HG03280 (cell line): ENCODE results near the gene HOXC9.

Experiments used
- ATAC-seq: cut with Tn5 transposase; IDR thresholded peaks from one replicate; pipeline ENCODE4 v1.9.1; 2021; ENCODE audit warnings: mild to moderate bottlenecking, moderate library complexity; ENCODE audit not compliant: unreplicated experiment

The HOXC9 gene

DNA sequence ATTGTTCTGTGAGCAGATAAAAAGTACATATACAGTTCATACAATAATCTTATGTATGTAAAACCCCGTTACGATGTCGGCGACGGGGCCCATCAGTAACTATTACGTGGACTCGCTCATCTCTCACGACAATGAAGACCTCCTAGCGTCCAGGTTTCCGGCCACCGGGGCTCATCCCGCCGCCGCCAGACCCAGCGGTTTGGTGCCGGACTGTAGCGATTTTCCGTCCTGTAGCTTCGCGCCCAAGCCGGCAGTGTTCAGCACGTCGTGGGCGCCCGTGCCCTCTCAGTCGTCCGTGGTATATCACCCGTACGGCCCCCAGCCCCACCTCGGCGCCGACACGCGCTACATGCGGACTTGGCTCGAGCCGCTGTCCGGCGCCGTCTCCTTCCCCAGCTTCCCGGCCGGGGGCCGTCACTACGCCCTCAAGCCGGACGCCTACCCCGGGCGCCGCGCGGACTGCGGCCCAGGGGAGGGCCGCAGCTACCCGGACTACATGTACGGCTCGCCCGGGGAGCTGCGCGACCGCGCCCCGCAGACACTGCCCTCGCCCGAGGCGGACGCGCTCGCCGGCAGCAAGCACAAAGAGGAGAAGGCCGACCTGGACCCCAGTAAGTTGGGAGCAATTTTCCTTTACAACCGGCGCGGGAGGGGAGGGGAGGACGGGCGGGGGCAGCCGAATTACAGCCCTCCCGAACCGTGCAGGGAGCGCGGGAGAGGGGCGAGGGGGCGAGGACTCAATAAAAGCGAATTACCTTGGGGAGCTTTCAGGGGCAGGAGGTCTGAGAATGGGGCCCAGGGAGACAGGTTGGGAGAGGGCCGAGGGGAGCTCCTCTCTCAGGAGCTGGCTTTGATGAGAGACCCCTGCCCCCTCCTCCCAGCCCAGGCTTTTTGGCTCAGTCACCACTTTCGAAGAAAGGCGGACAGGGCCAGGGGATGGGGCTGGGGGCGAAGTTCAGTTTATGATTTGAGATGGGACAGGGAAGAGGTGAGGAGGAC lies at the start of gene HOXC9:
HOXC9 (plus strand) TSS at position 46 of the 999 bp plus-strand sequence; CDS start at position 74, 28 bp downstream.
- no peak for ATAC-seq

DNA sequence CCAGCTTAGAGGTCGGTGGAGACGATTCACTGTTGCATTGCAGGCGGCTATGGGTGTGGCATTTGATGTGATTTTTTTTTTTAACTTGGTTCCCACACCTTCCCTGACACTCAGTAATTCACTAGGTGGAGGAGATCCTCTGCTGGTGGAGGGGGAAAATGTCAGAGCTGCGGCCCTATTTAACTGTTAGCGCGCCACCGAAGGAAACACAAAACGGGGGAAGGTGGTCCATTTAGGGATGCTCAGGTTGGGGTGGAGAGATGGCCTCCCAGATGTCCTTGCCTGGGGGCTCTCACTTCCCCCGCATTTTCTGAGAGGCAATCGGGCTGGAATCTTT lies 49.6 kb upstream of the HOXC9 start:
- ATAC-seq = no peak

DNA sequence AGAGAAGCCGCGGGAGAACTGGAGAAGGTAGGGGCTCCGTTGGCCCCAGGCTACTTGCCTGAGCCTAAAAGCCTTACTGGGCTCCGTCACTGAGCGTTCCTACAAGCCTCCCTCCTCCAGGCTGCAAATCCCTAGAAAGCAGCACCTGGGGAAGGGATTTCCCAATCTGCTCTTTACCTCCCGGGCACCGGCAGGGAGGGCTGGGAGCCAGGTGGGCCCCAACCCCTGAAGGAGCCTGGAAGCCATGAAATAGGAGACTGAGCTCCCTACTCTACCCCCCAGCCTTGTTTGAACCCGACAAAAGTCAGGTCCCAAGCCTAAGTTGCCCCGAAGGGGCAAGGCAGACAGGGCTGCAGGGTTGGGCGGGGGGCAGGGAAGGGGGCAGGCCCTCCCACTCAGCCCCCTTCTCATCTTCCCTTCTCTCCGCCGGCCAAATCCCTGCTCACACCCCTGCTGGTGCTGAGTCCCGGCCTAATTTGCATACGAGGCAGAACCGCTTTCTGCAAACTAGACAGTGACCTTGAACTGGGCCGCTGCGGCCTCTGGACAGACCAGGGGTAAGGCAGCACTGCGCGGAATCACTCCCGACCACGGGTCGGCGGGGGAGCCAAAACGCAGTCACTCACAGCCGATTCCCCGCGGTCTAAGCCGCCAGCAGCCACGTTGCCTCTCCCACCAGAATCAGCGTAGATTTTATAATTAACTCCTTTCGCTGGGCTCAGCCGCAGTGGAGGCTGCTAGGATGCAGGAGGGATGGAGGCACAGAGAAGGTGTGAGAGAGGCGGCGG lies 49.0 kb upstream of the HOXC9 start:
- no peak for ATAC-seq

GRCh38 chr12:53951577-53952334 lies 48.2 kb upstream of the HOXC9 start:
- ATAC-seq = no peak

DNA sequence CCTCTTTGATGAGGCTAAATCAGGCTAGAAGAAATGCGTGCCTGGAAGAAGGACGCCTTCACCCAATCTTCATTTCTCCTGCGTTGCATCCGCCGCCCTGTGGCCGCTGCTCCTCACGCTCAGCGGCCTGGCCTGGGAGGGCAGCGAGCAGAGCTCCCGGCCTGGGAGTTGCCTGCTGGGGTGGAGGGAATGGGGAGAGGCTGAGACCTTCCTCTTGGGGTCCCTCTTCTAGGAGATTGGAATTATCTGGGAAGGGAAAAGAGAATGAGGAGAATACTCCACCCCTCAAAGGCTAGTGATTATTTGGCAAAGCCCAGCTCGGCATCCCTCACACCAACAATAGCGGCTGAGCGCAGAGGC lies 47.6 kb upstream of the HOXC9 start:
- no peak for ATAC-seq

- ATAC-seq = no peak
Observed at GRCh38 chr12:53952871-53953734, 46.9 kb upstream of the HOXC9 start.

- ATAC-seq = no peak
Observed at GRCh38 chr12:53953831-53954693, 45.9 kb upstream of the HOXC9 start.

- no peak for ATAC-seq
Observed at GRCh38 chr12:53954694-53955035, 45.3 kb upstream of the HOXC9 start, which contains the start of gene HOXC12. Gene HOXC12 (plus strand): TSS chr12:53954903. CDS start chr12:53954930, 27 bp downstream.

- ATAC-seq = no peak
Observed at GRCh38 chr12:53955036-53955775, 44.8 kb upstream of the HOXC9 start.

- no peak for ATAC-seq
Observed at GRCh38 chr12:53955776-53956250, 44.1 kb upstream of the HOXC9 start.

DNA sequence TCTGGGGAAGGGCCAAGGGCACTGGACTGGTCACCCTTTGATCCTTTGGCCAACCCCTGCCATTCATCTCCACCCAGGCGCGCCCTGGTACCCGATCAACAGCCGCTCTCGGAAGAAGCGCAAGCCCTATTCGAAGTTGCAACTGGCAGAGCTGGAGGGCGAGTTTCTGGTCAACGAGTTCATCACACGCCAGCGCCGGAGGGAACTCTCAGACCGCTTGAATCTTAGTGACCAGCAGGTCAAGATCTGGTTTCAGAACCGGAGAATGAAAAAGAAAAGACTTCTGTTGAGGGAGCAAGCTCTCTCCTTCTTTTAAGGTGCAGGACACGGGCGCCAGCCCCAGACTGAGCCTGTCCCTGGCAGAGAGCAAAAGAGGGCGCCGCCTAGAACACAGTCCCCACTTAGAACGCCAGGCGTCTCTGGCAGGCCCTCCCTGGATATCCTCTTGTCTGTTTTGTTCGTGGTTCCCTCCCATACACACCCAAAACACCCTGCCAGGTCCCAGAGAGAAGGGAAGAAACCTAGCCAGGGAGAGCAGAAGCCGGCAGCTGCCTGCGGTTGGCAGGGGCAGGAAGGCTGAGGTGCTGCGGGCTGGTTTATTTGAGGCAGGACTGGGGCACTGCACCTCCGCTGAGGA lies 43.6 kb upstream of the HOXC9 start:
- no peak for ATAC-seq

DNA sequence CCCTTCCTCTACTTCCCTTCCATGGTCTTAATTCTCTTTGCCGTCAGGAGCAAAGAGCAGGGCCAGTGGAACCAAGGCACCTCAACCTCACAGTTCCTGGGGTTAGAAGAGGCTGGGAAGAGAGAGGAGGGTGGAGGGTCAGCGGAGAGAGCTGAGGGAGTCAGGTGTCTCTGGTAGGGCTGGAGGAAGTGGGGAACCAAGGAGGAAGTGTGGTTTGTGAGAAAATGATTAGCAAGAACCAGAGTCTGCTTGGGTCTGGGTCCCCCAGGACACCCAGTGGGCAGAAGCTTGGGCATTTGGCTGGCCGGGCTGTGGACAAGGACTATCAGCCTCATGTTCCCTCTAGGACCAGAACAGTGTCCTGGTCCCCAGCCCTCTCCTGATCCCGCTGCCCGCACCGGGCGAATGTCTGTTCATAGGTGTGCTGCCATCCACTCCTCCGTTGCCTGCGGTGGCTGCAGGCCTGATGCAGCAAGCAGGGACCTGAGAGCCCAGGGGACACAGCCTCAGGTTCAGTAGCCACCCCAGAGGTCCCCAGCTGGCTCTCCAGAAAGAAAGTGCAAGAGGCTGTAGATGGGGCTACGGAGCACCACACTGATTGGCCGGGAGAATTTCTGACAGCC lies 42.9 kb upstream of the HOXC9 start:
- ATAC-seq = no peak

DNA sequence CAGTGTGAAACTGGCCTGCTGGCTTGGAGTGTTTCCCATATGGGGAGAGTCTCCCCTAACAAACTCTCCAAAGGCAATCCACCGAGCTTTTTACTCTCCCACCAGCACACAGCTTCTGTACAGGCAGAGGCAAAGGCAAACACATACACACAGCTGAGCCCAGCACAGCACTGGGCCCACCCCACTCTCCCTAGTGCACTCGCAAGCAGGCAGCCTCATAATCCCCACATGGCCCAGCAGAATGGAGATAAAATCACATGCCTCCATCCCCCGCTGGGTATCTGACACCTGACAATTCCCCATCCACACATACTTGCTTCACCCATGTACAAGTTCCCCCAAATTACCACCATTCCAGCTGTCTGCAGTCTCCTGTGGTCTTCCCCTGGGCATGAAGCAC lies 41.8 kb upstream of the HOXC9 start:
- ATAC-seq = no peak

- ATAC-seq = no peak
Observed at GRCh38 chr12:53959314-53959713, 40.6 kb upstream of the HOXC9 start.

DNA sequence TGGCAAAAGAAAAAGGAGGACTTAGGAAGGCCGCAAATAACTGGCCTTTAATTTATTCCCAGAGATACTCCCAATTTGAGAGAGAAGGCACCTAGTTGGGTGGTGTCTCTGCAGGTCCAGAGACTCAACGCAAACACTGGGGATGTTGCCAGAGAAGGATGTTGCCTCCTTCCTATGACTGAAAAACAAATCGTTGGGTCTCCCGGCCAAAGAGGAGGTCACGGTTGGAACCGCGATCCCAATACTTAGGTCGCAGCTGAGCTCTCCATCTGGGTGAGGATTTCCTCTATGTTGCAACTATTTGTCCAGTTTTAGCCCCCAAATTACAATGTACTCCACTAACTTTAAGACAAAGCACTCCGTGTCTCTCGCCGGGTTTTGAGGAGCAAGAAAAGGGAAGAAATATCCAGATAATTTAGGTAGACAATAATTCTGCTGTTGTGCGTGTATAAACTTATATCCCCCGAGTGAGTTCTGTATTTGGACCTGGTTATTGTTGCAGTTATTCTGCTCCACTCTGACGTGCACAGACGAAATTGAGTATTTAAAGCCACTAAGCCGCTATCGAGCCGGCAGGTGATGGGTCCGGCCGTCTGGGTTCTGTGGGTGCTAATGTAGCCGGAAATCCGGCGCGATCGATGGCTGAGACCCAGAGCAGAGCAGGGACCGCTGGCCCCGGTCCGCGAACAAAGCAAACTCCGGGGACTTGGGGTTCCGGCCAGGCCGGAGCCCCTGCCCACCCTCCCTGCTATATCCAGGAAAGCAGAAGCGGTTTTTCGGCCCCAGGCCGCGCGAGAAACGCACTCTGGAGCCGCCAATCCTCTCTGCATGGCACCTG lies 39.6 kb upstream of the HOXC9 start:
- no peak for ATAC-seq

DNA sequence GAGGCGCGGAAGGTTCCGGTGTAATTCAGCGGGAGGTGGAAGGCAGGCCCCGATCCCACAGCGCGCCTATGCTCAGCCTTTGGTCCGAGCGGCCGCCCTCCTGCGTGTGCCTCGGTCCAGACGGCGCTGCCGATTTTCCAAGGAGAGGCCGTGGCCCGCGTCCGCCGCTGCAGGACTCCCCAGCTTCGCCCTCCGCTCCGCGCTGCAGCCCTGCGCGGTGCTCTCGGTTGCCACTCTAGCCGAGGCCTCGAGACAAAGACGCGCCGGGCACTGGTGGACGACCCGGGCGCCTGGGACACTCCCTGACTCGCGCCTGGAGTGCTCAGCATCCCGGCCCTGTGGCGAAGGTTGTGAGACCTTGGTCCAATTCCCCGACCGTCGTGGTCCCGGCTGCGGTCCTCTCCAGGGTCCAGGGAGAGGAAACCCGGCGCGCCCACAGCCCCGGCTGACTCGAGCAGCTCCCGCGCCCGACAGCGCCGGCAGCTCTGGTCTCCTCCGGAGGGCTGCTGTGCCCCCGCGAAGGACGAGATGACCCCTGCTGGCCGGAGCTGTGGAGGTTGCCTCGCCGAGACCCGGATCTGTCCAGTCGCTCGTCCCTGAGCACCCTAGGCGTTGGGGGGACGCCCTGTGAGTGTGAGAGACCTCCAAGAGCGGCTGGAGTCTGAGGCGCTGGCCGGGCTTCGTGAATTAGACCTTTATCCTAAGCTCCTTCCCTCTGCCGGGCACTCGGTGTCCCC lies 38.8 kb upstream of the HOXC9 start:
- no peak for ATAC-seq
